Amniotic stem cell (primary cell): ENCODE measurements around the gene ILKAP.

Experiments used
- DNase-seq: peaks from one replicate; lab custom pipeline; 2025; lab: John Stamatoyannopoulos, UW

ILKAP gene, protein sequence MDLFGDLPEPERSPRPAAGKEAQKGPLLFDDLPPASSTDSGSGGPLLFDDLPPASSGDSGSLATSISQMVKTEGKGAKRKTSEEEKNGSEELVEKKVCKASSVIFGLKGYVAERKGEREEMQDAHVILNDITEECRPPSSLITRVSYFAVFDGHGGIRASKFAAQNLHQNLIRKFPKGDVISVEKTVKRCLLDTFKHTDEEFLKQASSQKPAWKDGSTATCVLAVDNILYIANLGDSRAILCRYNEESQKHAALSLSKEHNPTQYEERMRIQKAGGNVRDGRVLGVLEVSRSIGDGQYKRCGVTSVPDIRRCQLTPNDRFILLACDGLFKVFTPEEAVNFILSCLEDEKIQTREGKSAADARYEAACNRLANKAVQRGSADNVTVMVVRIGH

DNA sequence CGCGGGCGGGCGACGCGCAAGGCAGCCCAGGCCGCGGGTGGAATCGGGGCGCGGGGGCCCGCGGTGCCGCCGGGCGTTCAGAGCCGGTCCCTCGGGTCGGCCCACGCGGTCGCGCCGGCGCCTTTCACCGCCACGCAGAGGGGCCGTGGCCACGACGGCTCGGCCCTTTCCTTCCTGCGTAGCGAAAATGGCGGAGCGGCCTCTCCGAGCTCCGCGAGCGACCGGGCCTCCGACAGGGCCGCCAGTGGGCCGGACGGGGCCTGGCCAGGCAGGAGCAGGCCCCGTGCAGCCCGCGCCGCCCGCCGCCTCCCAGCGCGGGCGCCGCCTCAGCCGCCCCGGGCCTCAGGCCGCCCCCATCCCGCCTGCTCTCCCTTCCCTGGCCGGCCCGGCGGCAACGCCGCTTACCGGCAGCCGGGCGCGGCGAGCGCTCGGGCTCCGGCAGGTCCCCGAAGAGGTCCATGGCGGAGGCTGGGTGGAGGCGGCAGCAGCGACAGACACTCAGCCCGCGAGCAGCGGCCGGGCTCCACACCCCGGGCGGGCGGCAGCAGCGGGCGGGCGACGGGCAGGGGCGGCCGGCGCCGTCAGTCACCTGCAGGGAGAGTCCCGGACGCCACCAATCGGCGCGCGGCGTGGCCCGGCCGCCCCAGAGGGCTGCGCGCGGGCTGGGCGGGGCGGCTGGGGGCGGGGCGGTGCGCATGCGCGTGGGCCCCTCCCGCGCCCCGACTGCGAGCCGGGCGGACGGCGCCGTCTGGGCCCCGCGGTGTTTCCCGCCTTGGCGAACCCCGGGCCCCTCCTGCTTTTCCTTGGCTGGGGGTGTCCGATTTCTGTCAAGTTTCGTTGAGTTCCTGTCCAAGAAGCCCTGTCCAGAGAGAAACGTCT lies at the start of gene ILKAP:
ILKAP (minus strand) TSS at position 602 of the 879 bp plus-strand sequence; CDS start at position 460, 142 bp downstream.
- DNase-seq: peak; percentile 50

- DNase-seq: no peak
These were observed 49.5 kb upstream of the ILKAP start for GRCh38 chr2:238252766-238253630.

GRCh38 chr2:238251986-238252385 lies 48.5 kb upstream of the ILKAP start:
- DNase-seq: no peak

GRCh38 chr2:238251331-238251730 lies 47.8 kb upstream of the ILKAP start:
- DNase-seq: no peak

- no peak for DNase-seq
These were observed 47.4 kb upstream of the ILKAP start for GRCh38 chr2:238250896-238251295.

DNA sequence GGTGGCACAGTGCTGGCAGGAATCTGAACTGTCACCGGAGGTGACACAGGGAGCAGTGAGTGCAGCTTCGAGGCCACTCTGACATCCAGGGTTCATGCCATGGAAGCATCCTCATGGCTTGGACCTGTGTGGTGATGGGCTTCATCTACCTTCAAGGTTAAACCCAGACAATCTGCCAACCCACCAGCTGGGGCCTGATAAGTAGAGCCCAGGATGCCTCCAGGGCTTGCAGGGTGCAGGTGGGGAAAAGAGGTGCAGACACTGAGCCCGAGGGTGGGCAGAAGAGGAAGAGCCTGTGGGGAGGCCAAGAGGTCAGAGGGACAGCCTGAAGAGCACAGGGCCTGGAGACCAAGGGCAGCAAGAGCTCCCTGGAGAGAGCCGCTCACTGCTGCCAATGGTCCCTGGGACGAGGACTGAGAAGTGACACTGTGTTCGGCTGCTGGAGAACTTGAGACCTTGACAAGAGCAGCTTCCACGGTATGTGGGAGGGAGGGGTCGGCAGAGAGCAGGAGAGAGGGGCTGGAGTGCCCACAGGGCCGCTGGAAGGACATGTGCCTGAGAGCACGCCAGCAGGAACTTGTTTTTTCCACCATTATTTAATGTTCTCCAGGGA lies 44.5 kb upstream of the ILKAP start:
- no peak for DNase-seq

DNA sequence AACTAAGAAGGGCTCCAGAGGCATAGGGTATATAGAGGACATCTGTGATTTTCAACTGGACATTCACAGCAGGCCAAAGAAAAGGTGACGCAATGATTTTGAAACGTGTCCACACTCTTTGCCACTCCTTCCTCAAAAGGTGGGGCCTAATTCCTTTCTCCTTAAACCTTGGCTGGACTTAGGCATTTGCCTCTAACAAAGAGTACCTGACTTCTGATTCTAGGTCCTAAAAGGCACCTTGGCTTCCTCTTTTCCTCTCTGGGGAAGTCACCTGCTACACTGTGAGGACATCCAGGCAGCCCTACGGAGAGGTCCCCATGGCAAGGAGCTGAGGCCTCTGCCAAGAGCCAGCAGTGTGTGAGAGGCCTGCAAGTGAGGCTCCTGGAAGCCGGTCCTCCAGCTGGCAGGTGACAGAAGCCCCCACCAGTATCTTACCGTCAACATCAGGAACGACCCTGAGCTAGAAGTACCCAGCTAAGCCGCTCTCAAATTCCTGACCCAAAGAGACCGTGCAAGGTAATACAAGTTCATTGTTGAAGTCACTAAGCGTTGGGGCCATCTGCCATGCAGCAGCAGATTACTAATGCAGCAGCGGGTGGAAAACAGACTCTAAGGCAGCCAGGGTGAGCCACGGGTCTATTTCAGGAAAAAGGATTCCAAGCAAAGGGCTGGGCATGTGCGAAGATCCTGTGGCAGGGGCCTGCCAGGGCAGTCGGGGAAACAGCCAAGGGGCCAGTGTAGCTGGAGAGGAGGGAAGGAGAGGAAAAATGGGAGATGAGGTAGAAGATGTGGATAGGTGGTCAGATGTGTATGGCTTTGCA lies 43.7 kb upstream of the ILKAP start:
- DNase-seq: no peak

GRCh38 chr2:238244151-238244550 lies 40.7 kb upstream of the ILKAP start:
- no peak for DNase-seq

DNA sequence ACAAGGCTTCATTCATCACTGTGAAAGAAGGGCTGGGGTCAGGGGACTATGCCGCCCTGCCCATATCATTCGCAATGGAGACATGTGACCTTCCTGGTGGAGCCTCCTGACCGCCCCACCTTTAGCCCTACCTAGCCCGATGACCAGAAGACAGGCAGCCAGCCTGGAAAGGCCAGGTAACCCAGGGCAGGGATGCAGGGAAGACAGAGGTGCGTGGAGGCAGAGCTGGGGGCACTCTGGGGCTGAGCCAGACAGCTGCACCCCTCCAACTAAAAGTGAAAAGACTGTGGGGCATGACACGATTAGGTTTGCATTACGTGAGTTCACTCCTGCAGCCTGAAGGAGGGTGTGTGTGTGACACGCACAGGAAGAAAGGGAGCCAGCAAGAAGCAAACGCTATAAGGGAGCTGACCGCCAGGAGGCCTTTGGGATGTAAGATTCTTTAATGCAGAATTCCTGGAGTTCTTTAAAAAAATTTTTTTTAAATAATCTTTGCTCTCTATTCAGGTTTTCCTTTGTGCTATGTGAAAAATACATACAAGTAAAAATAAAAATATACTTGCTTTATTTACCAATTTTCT lies 40.1 kb upstream of the ILKAP start:
- DNase-seq: no peak

DNA sequence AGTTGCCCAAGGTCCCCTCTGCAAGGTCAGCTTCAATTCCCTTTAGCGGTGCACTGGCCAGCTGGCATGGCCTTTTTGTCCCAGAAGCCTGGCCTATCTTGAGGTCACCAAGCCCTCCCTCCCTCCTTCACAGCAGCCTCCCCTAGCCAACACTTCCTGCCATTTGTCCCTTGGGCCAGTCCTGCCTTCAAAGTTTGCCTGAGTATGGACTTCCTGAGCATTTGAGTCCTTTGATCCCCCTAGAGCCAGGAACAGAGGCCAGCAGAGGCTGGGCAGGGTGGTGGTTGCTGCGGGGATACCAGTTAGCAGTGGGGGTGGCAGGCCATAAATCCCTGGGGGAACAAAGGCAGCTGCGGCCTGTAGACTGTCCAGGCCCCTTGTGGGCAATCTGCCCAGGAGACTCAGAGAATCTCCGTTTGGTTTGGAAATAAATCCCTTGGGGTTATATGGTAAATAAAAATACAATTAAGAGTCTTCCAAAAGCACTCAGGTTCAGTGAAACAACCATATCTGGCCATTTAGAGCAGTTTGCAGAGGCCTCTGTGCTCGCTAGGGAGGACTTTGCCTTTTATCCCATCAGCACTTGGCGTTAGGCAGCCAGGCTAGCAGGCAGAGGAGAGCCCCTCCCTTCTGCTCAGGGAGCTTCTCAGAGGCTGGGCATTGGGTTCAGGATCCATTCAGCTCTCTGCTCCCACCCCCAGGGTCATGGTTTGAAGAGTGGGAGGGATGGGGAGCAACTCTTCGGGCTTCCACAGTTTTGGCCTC lies 39.4 kb upstream of the ILKAP start:
- DNase-seq: no peak

DNA sequence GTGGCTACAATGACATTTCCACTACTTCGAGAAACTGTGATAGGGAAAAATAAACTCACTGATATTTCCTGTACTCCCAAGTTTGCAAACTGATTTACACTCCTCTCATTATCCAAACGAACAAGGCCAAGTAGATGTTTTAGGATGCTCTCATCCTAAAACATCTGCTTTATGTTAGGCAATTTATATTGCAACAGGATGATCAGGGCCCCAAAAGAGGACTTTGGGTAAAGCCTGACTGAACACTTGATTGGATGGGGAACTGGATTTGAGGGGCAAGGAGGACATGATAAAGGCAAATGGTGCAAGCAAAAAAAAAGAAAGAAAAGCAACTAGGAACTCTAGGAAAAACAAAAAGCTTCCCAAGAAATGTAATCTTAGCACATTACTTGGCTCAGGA lies 38.5 kb upstream of the ILKAP start:
- no peak for DNase-seq

DNA sequence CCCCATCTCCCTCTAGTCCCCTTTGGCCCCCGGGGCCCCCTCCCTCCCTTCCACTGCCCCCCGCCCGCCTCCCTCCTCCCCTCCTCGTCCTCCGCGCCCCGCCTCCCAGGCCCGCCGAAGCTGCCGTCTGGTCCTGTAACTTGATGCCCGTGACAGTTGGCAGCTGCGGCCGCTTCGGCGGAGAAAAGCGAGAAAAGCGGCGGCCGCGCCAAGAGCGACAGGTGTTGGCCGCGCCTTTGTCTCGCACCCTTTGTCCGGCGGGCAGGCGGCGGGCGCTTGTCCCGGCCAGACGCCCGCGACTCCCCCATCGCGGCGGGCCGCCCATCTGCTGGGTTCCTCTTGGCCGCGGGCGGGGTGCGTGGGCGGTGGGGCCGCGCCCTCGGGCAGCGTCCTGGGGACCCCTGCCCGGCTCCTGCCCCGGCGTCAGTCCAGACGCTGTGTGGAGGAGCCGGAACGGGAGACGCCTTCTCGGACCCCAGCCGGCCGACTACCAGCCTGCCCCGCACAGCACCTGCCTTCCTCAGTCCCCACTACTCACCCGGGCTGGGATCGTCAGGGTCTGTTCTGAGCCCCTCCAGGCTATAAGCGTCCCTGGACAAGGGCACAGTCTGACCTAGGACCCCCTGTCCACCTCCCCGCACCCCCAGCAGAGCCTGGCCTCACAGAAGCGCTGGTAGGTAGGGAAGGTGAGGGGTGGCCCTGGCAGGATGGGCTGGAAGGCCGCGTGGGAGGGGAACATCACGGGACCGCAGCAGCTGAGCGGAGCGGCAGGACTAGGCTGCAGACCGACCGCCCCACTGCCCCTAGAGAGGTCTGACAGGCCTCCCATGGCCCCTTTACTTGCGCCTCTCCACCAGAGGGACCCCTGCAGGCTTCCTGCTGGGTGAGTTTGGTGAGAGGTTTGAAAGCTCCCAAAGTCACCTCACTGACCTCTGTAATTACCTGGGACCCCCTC lies 37.5 kb upstream of the ILKAP start:
- no peak for DNase-seq

- peak; percentile 78 for DNase-seq
These were observed 36.6 kb upstream of the ILKAP start, which contains the start of gene HES6 for GRCh38 chr2:238239863-238240756. Gene HES6 (minus strand): TSS chr2:238240038. CDS start chr2:238239905, 133 bp downstream.

DNA sequence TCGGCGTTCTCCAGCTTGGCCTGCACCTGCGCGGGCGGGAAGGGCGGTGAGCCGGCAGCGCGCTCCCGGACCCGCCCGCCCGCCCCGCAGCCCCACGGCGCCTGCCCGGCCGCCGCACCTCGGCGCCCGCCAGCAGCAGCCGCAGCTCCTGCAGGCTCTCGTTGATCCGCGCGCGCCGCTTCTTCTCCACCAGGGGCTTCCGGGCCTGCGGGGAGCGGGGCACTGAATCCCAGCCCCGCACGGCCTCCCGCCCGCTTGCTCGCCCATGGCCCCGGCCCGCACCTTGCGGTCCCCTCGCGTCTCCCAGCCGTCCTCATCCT lies 36.0 kb upstream of the ILKAP start:
- DNase-seq: no peak

GRCh38 chr2:238238766-238239542 lies 35.5 kb upstream of the ILKAP start:
- no peak for DNase-seq

DNA sequence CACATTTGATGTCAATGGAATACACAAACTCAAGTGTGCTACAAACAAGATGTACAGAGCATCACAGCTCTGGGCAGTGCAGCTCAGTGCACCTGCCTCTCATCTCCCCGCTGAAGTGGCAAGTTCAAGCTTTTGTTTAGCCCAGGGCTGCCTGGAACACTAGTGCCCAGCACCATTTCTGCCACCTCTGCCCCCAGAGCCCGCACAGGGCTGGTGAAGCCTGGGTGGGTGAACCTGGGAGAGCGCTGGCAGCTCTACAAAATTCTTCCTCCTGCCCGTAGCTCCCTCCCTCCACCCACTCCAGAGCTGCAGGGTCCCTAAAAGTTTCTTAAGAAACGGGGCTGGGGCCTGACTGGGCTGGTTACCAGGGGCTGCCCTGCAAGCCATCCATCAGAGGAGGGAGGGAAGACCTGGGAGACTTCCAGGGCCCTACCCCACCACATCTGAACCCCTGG lies 34.8 kb upstream of the ILKAP start:
- DNase-seq: no peak
